Hematopoietic multipotent progenitor cell (in vitro differentiated cells): ENCODE results near the gene PREX1. TPM values are rescaled to one million over a fixed set of nuclear protein-coding genes. Genes with fewer than 3 reads are reported as not detected.
A peak's percentile ranks its signal among the peaks of the same experiment; 100 is the strongest.
"Not testable (repeated sequence)": the region's sequence is repeated elsewhere in the genome, so short reads cannot be mapped to it uniquely, and the experiment has no call there.

ENCODE experiments used
- DNase-seq, 3 donors: peaks; one replicate each; pipeline ENCODE4 v3.0.0-alpha.2; 2011 to 2015; ENCODE audit warnings: low read depth in 2 of 3, low spot score in 2 of 3
- total RNA-seq: library from RNA; depleted of rRNA; stranded (reverse); fragments of >200 nt; gene quantifications from one replicate; pipeline ENCODE4 v1.2.3, GENCODE V29; 2012

PREX1 gene
- total RNA-seq, 1 donor: 92.6 TPM

GRCh38 chr20:48846516-48847492 is 19.0 kb upstream of the PREX1 start:
- peak in 1 of 3 donors; percentile 77 for DNase-seq

GRCh38 chr20:48845721-48846306 is 18.0 kb upstream of the PREX1 start:
- no peak for DNase-seq

- no peak for DNase-seq
These were observed 17.2 kb upstream of the PREX1 start for GRCh38 chr20:48844996-48845395.

- not testable (repeated sequence) for DNase-seq
These were observed 16.1 kb upstream of the PREX1 start for GRCh38 chr20:48843896-48844295.

GRCh38 chr20:48843057-48843806 is 15.4 kb upstream of the PREX1 start:
- no peak for DNase-seq

- DNase-seq: no peak
These were observed 14.2 kb upstream of the PREX1 start for GRCh38 chr20:48841875-48842529.

GRCh38 chr20:48841196-48841874 is 13.5 kb upstream of the PREX1 start:
- DNase-seq: no peak

GRCh38 chr20:48839154-48839917 is 11.5 kb upstream of the PREX1 start:
- no peak for DNase-seq

- no peak for DNase-seq
These were observed 9.2 kb upstream of the PREX1 start for GRCh38 chr20:48837014-48837413.

- no peak for DNase-seq
These were observed 7.6 kb upstream of the PREX1 start for GRCh38 chr20:48835390-48835789.

- DNase-seq: no peak
These were observed 6.5 kb upstream of the PREX1 start for GRCh38 chr20:48834278-48834677.

- peak in 1 of 3 donors; percentile 43 for DNase-seq
These were observed 4.6 kb upstream of the PREX1 start for GRCh38 chr20:48832405-48832730.

GRCh38 chr20:48831718-48832404 is 4.1 kb upstream of the PREX1 start:
- no peak for DNase-seq

- no peak for DNase-seq
These were observed 3.1 kb upstream of the PREX1 start for GRCh38 chr20:48830826-48831318.

GRCh38 chr20:48829940-48830339 is 2.1 kb upstream of the PREX1 start:
- no peak for DNase-seq

GRCh38 chr20:48828734-48829460 is 1.1 kb upstream of the PREX1 start:
- no peak for DNase-seq

GRCh38 chr20:48826883-48827771 is 672 bp downstream of the PREX1 start:
- peak in 2 of 3 donors; percentile 30 to 39 for DNase-seq
